GM12878 (cell line): ENCODE measurements around the gene FITM1. TPM values are rescaled to one million over a fixed set of nuclear protein-coding genes. Genes with fewer than 3 reads are reported as not detected.

Experiments
- ATAC-seq: fragments of 200-7000 bp; cut with Tn5 transposase; 3 replicates; pipeline ENCODE4 v1.9.1; 2020; ENCODE audit warnings: mild to moderate bottlenecking, moderate library complexity
- BruUV-seq: library from RNA; stranded (reverse); fragments of 400-500 nt; replicated peaks from 2 replicates; lab custom pipeline; 2021; lab: Mats Ljungman, UMichigan
- CTCF ChIA-PET: fragments of 300-600 bp; sonication (Branson Sonifier 250); formaldehyde crosslinking; extraction: SDS; loops from one replicate; lab custom pipeline; 2021; ENCODE audit warnings: inconsistent platforms; lab: Yijun Ruan, JAX
- POLR2A ChIA-PET: fragments of 350-600 bp; formaldehyde crosslinking; extraction: SDS; loops from one replicate; lab custom pipeline; 2021; ENCODE audit warnings: inconsistent platforms; lab: Charles Lee
- RAD21 ChIA-PET: fragments of 300-600 bp; sonication (Branson Sonifier 250); formaldehyde crosslinking; loops from one replicate; lab custom pipeline; 2023; ENCODE audit warnings: antibody characterized with exemption; ENCODE audit not compliant: unreplicated experiment; lab: Charles Lee
- SMC1A ChIA-PET: fragments of 300-600 bp; sonication (Branson Sonifier 250); formaldehyde crosslinking; loops from one replicate; lab custom pipeline; 2023; ENCODE audit not compliant: unreplicated experiment, uncharacterized antibody; lab: Charles Lee
- DNase-seq: peaks from one replicate; pipeline ENCODE4 v3.0.0-alpha.2; 2011; ENCODE audit warnings: low read depth, low spot score
- FAIRE-seq: peaks from 3 replicates; lab custom pipeline; 2011; peaks lifted over from hg19 to GRCh38; lab: Jason Lieb, UNC
- H2AFZ ChIP-seq: 2 replicates; pipeline ENCODE4 v1.6.0; 2011; ENCODE audit warnings: low read depth, low read length, control low read depth; ENCODE audit not compliant: control insufficient read depth
- H3K27ac ChIP-seq: 2 replicates; pipeline ENCODE4 v1.5.1; 2011; ENCODE audit warnings: control low read depth; ENCODE audit not compliant: control insufficient read depth, insufficient read depth
- H3K27me3 ChIP-seq, 2 experiments: replicated peaks in 1 of 2; 2 replicates each; pipeline versions ENCODE4 v1.6.0 to v1.6.1; 2011; ENCODE audit warnings: low read length in 1 of 2; ENCODE audit not compliant: control insufficient read depth in 2 of 2, insufficient read depth in 2 of 2
- H3K36me3 ChIP-seq, 2 experiments: 2 replicates each; pipeline ENCODE4 v1.5.1; 2011; ENCODE audit warnings: low read length in 1 of 2; ENCODE audit not compliant: control insufficient read depth in 2 of 2, insufficient read depth in 2 of 2
- H3K4me1 ChIP-seq: 2 replicates; pipeline ENCODE4 v1.6.1; 2011; ENCODE audit warnings: mild to moderate bottlenecking, low read length, moderate library complexity, mixed read lengths; ENCODE audit not compliant: control insufficient read depth, insufficient read depth
- H3K4me2 ChIP-seq: 2 replicates; pipeline ENCODE4 v1.6.0; 2011; ENCODE audit warnings: control low read depth; ENCODE audit not compliant: control insufficient read depth, insufficient read depth
- H3K4me3 ChIP-seq: fragments of 200-600 bp; sonication (generic); 2 replicates; pipeline ENCODE4 v1.5.1; 2016
- H3K79me2 ChIP-seq: 2 replicates; pipeline ENCODE4 v1.6.0; 2011; ENCODE audit warnings: low read length; ENCODE audit not compliant: control insufficient read depth, insufficient read depth
- H3K9ac ChIP-seq: 2 replicates; pipeline ENCODE4 v1.8.0; 2011; ENCODE audit warnings: low read length, control low read depth, mixed read lengths; ENCODE audit not compliant: control insufficient read depth, insufficient read depth
- H3K9me3 ChIP-seq: replicated peaks from 3 replicates; pipeline ENCODE4 v1.5.1; 2011; ENCODE audit warnings: mild to moderate bottlenecking, low read length; ENCODE audit not compliant: control insufficient read depth, insufficient read depth
- H4K20me1 ChIP-seq: 2 replicates; pipeline ENCODE4 v1.6.0; 2011; ENCODE audit not compliant: control insufficient read depth, insufficient read depth
- BCL11A ChIP-seq: IDR thresholded peaks from 2 replicates; pipeline ENCODE4 v1.6.1; 2011; ENCODE audit warnings: low read depth, low read length
- CHD4 ChIP-seq: fragments of 200-600 bp; sonication (generic); IDR thresholded peaks from 2 replicates; pipeline ENCODE4 v1.6.1; 2016; ENCODE audit warnings: mild to moderate bottlenecking
- EED ChIP-seq: sonication (generic); IDR thresholded peaks from 2 replicates; pipeline ENCODE4 v1.6.1; 2016; ENCODE audit warnings: antibody characterized with exemption, low read depth
- EGR1 ChIP-seq, 2 experiments: IDR thresholded peaks; 1 replicate in 1 of 2; 2 replicates in 1 of 2; pipeline ENCODE4 v1.6.1; 2011 to 2012; ENCODE audit warnings: low read depth in 2 of 2, low read length in 2 of 2, borderline replicate concordance in 1 of 2, mild to moderate bottlenecking in 1 of 2, moderate library complexity in 1 of 2
- GATAD2B ChIP-seq: fragments of 450-650 bp; conservative IDR thresholded peaks from 2 replicates; pipeline ENCODE4 v1.6.1; 2017; ENCODE audit warnings: low read depth, mild to moderate bottlenecking, moderate library complexity
- HDGF ChIP-seq: fragments of 450-650 bp; IDR thresholded peaks from 2 replicates; pipeline ENCODE4 v1.6.1; 2016; ENCODE audit warnings: antibody characterized with exemption
- TCF7 ChIP-seq: IDR thresholded peaks from 2 replicates; pipeline ENCODE4 v1.6.1; 2014; ENCODE audit warnings: antibody characterized with exemption, borderline replicate concordance
- ZBTB4 ChIP-seq: fragments of 450-650 bp; formaldehyde crosslinking; IDR thresholded peaks from 2 replicates; pipeline ENCODE4 v1.4.0; 2022; ENCODE audit warnings: mild to moderate bottlenecking, moderate library complexity
- WGBS: methylation state at CpG from one replicate; pipeline ENCODE4 v1.1.6; 2016; ENCODE audit warnings: low lambda C conversion rate; ENCODE audit not compliant: insufficient replicate concordance, insufficient coverage; ENCODE audit errors: missing lambda C conversion rate; 5-methylcytosine and 5-hydroxymethylcytosine counted together
- in situ Hi-C: fragments of 300-500 bp; cut with MboI; formaldehyde crosslinking; loops from 9 replicates; pipeline ENCODE4 v1.14.3; 2018; ENCODE audit warnings: mixed read lengths
- intact Hi-C: fragments of 100-400 bp; cut with micrococcal nuclease; formaldehyde crosslinking; loops from one replicate; pipeline ENCODE4 v1.14.2; 2022; ENCODE audit not compliant: unreplicated experiment
- polyA plus RNA-seq, 11 experiments: library from polyadenylated mRNA; depleted of rRNA in 4 of 11; unstranded in 6 of 11; stranded (reverse) in 5 of 11; fragments of >200 nt; fragmentation: Nextera tagmentation in 4 of 11; fragmentation: Illumina TruSeq in 1 of 11; extraction: Ambion mirVana in 4 of 11; extraction: Trizol in 1 of 11; gene quantifications; 1 replicate in 1 of 11; 2 replicates in 10 of 11; pipeline versions ENCODE4 v1.2.1 to v1.2.3, GENCODE V29; 2011 to 2016; ENCODE audit warnings: inconsistent platforms in 2 of 11, missing spikeins in 2 of 11, low read depth in 1 of 11
- total RNA-seq, 4 experiments: library from RNA; depleted of rRNA in 3 of 4; stranded (reverse); fragments of >200 nt in 3 of 4; fragmentation: Illumina TruSeq in 1 of 4; extraction: Trizol in 1 of 4; gene quantifications; 2 replicates each; pipeline versions ENCODE4 v1.2.1 to v1.2.3, GENCODE V29; 2013 to 2021
- TF ChIP-seq, protein P1 (sequence below), 3 experiments: IDR thresholded peaks in 2 of 3; conservative IDR thresholded peaks in 1 of 3; 2 replicates each; pipeline ENCODE4 v1.5.1; 2011; ENCODE audit warnings: low read depth in 3 of 3, low read length in 3 of 3, mild to moderate bottlenecking in 3 of 3, control low read depth in 2 of 3, moderate library complexity in 2 of 3, inconsistent platforms in 1 of 3, mixed read lengths in 1 of 3; ENCODE audit not compliant: control insufficient read depth in 2 of 3, insufficient read depth in 1 of 3; ENCODE audit errors: extremely low read depth in 1 of 3

FITM1 gene
- total and polyA plus RNA-seq, 10 of the 15 experiments (the other 5 are each of a cell fraction or from before 2014, with no cell fraction given): 0.11 to 1.9 (median 0.45) TPM; not detected in 2

- Histone ChIP-seq H3K4me2 (no peak overlapping the region), H3K9ac (no peak overlapping the region), H3K4me1 (peaks cover 31% of the 10 kb centered on the region), H3K9me3 (no peaks in the 10 kb centered on the region), H2AFZ (no peak overlapping the region), H3K4me3 (no peak overlapping the region), H4K20me1 (no peaks in the 10 kb centered on the region), H3K36me3 (peaks cover 5 to 9% of the 10 kb centered on the region in 2 experiments; a peak in 3 of 4 replicates), H3K79me2 (peaks cover 30% of the 10 kb centered on the region), H3K27ac (no peak overlapping the region), H3K27me3 (no peaks in the 10 kb centered on the region)
- in situ Hi-C loops (no loop called here), intact Hi-C loops (no loop called here)
- ATAC-seq (no peak), FAIRE-seq (no peak), DNase-seq (no peak)
- ChIA-PET SMC1A (interaction anchor here (1.5 to 7.7 kb wide), 3 partner anchors 12 to 76 kb away, joined by 3 to 70 read pairs (median 5); partner anchors contain the start of genes DCAF11 and NRL), POLR2A (interaction anchor here (0.5 to 11.6 kb wide), 6 partner anchors 12 to 1118 kb away, joined by 3 to 276 read pairs (median 7); partner anchors contain the start of genes DCAF11, NRL, PSME2 and RNF31), RAD21 (interaction anchor here (1.3 to 1.6 kb wide), 2 partner anchors 13 to 18 kb away, joined by 6 to 11 read pairs; partner anchors contain the start of genes DCAF11, NRL and PSME2), CTCF (interaction anchor here (0.7 to 1.7 kb wide), 5 partner anchors 9 to 174 kb away, joined by 3 to 8 read pairs (median 4); partner anchors contain the start of gene MDP1)
- 100% methylated on average over 1 of the region's 1 CpG for WGBS
- no TSS peak for BruUV-seq
- no peak for TF ChIP-seq TCF7
- TF ChIP-seq HDGF: no peak
- TF ChIP-seq EED: no peak
These were observed 3.3 kb downstream of the FITM1 start for GRCh38 chr14:24133735-24134134.

DNA sequence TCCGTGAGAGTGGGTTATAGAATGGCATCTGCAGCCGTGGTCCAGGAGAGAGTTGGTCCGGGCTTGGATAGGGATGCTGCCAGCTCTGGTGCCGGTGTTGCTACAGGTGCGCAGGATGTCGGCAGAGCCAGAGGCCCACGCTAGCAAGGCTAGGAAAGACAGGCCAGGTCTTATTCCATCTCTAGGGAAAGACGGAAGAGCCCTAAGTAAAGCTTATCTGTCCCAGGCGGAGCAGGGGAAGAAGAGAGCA lies 5.0 kb downstream of the FITM1 start:
- H3K4me3 ChIP-seq: peak overlapping the region; percentile 66
- H3K9me3 ChIP-seq: no peaks in the 10 kb centered on the region
- ATAC-seq: no peak
- ChIA-PET CTCF (interaction anchor here (1.0 to 4.9 kb wide), 7 partner anchors 11 to 171 kb away, joined by 3 to 39 read pairs (median 5); partner anchors contain the start of genes DCAF11, IRF9, NRL and PSME2), SMC1A (interaction anchor here (1.5 to 7.7 kb wide), 6 partner anchors 10 to 107 kb away, joined by 5 to 70 read pairs (median 20); partner anchors contain the start of genes DCAF11, IRF9, NRL and PSME2), RAD21 (interaction anchor here (1.0 to 6.8 kb wide), 13 partner anchors 8 to 110 kb away, joined by 3 to 69 read pairs (median 8); partner anchors contain the start of genes DCAF11, IRF9, MDP1 and NRL), POLR2A (interaction anchor here (0.8 to 11.6 kb wide), 15 partner anchors 9 to 135 kb away, joined by 3 to 276 read pairs (median 6); partner anchors contain the start of genes DCAF11, IPO4, IRF9 and NRL)
- peaks cover 40% of the 10 kb centered on the region for H3K4me1 ChIP-seq
- WGBS: 1% methylated on average over 9 of the region's 9 CpGs
- peak overlapping the region; percentile 68; the same call in 1 of the 2 replicates for H3K27ac ChIP-seq
- no peak for FAIRE-seq
- peaks cover 46% of the 10 kb centered on the region for H3K79me2 ChIP-seq
- peak overlapping the region; percentile 83 for H2AFZ ChIP-seq
- no peak for DNase-seq
- no TSS peak for BruUV-seq
- peaks cover 8 to 12% of the 10 kb centered on the region in 2 experiments; a peak in 3 of 4 replicates for H3K36me3 ChIP-seq
- in situ Hi-C loops: no loop called here
- H3K27me3 ChIP-seq: no peaks in the 10 kb centered on the region
- H3K4me2 ChIP-seq: peak overlapping the region; percentile 82
- intact Hi-C loops: no loop called here
- peak overlapping the region; percentile 71 for H3K9ac ChIP-seq
- H4K20me1 ChIP-seq: no peaks in the 10 kb centered on the region
- TF ChIP-seq EGR1 (IDR thresholded peaks at IDR 0.05; ENCODE audit: borderline replicate concordance in 1 of 2, low read depth in 2 of 2, low read length in 2 of 2) (no peak), ZBTB4 (CRISPR knock-in tag) (no peak), BCL11A (no peak), GATAD2B (no peak), CHD4 (no peak)
- TF ChIP-seq, protein P1, sequence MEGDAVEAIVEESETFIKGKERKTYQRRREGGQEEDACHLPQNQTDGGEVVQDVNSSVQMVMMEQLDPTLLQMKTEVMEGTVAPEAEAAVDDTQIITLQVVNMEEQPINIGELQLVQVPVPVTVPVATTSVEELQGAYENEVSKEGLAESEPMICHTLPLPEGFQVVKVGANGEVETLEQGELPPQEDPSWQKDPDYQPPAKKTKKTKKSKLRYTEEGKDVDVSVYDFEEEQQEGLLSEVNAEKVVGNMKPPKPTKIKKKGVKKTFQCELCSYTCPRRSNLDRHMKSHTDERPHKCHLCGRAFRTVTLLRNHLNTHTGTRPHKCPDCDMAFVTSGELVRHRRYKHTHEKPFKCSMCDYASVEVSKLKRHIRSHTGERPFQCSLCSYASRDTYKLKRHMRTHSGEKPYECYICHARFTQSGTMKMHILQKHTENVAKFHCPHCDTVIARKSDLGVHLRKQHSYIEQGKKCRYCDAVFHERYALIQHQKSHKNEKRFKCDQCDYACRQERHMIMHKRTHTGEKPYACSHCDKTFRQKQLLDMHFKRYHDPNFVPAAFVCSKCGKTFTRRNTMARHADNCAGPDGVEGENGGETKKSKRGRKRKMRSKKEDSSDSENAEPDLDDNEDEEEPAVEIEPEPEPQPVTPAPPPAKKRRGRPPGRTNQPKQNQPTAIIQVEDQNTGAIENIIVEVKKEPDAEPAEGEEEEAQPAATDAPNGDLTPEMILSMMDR (IDR thresholded peaks at IDR 0.05 in 2 of 3, conservative IDR thresholded peaks at IDR 0.05 in 1 of 3; ENCODE audit: control insufficient read depth in 2 of 3, extremely low read depth in 1 of 3, insufficient read depth in 1 of 3, low read depth in 3 of 3, low read length in 3 of 3): no peak
